ENCODE results near the gene THY1.

- TF ChIP-seq POLR2A (IDR thresholded peaks at IDR 0.05; ENCODE audit: low read length) = no peak
- TF ChIP-seq GATA1 (IDR thresholded peaks at IDR 0.05; ENCODE audit: low read depth, low read length) = no peak
Measured at GRCh38 chr11:119449498-119449897, 26.5 kb upstream of the THY1 start.

Data from erythroblast (primary cell).